Measurements from ENCODE around the gene ZNF628. TPM values are rescaled to one million over a fixed set of nuclear protein-coding genes. Genes with fewer than 3 reads are reported as not detected.

The ZNF628 gene
- total RNA-seq, 4 donors from 2014 or later: 5.1 to 16.6 (median 11.9) TPM

DNA sequence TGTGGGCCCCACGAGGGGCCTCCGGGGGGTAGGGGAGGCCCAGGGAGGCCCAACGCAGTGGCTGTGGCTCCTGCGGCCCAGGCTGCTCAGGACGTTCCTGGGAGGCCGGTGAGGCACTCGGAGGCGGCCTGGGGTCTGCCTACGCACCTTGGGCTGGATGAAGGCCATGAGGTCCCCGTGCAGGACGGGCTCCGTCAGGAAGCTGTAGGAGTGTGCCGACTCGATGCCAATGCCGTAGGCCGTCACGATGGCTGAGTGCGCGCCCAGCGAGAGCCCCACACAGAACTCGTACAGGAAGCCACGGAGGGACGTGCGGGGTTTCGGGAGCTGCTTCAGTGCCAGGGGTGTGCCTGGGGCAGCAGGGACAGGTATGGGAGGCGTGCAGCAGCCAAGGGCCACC lies 54.6 kb downstream of the ZNF628 start:
- H3K27ac ChIP-seq (replicated peaks in 1 of 4): no peak overlapping the region
- intact Hi-C loops (cut with DNase I): no loop called here

More for the DNA sequence above, 54.6 kb downstream of the ZNF628 start:
- no peak for TF ChIP-seq POLR2A (IDR thresholded peaks at IDR 0.05; ENCODE audit: low read depth)
- TF ChIP-seq POLR2AphosphoS5 (IDR thresholded peaks at IDR 0.05): no peak
- no peak for TF ChIP-seq EP300 (IDR thresholded peaks at IDR 0.05)
- TF ChIP-seq, protein P1, sequence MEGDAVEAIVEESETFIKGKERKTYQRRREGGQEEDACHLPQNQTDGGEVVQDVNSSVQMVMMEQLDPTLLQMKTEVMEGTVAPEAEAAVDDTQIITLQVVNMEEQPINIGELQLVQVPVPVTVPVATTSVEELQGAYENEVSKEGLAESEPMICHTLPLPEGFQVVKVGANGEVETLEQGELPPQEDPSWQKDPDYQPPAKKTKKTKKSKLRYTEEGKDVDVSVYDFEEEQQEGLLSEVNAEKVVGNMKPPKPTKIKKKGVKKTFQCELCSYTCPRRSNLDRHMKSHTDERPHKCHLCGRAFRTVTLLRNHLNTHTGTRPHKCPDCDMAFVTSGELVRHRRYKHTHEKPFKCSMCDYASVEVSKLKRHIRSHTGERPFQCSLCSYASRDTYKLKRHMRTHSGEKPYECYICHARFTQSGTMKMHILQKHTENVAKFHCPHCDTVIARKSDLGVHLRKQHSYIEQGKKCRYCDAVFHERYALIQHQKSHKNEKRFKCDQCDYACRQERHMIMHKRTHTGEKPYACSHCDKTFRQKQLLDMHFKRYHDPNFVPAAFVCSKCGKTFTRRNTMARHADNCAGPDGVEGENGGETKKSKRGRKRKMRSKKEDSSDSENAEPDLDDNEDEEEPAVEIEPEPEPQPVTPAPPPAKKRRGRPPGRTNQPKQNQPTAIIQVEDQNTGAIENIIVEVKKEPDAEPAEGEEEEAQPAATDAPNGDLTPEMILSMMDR (IDR thresholded peaks at IDR 0.05): no peak
- DNase-seq (ENCODE audit: extremely low spot score): no peak
- Histone ChIP-seq H3K9me3 (no peaks in the 10 kb centered on the region), H3K4me3 (no peak overlapping the region), H3K36me3 (no peaks in the 10 kb centered on the region), H3K27me3 (peaks cover 0 to 18% (median 0%) of the 10 kb centered on the region in 4 donors), H3K4me1 (peaks cover 4 to 10% (median 8%) of the 10 kb centered on the region in 4 donors)
- 93% methylated on average over 14 of the region's 26 CpGs for WGBS

Other genes with a start within 250 kb of the ZNF628 start
- 1 to 10 TPM; 1.7 to 2.8 (median 2.4) TPM for gene TMEM86B, start 247.9 kb upstream of the ZNF628 start, total RNA-seq
- gene PPP6R1, start 217.6 kb upstream of the ZNF628 start, total RNA-seq: 10 to 100 TPM; 37.4 to 75.5 (median 45.6) TPM
- gene HSPBP1, start 196.5 kb upstream of the ZNF628 start, total RNA-seq: 10 to 100 TPM; 28.5 to 44.0 (median 32.2) TPM
- 10 to 100 TPM in 1 of 4 donors, 1 to 10 TPM in 3; 3.3 to 16.9 (median 6.7) TPM for gene BRSK1, start 192.6 kb upstream of the ZNF628 start, total RNA-seq
- 1 to 10 TPM in 3 of 4 donors, under 1 TPM in 1; 0.83 to 5.2 (median 2.7) TPM for gene TMEM150B, start 151.3 kb upstream of the ZNF628 start, total RNA-seq
- gene KMT5C, start 136.7 kb upstream of the ZNF628 start, total RNA-seq: 1 to 10 TPM; 5.0 to 8.7 (median 8.1) TPM
- under 1 TPM in 1 of 4 donors, not detected in 3; 0.19 TPM for gene COX6B2, start 121.9 kb upstream of the ZNF628 start, total RNA-seq
- gene GARIN5B, start 113.4 kb upstream of the ZNF628 start, total RNA-seq: not detected
- under 1 TPM in 2 of 4 donors, not detected in 2; 0.33 to 0.34 TPM for gene IL11, start 106.2 kb upstream of the ZNF628 start, total RNA-seq
- gene TMEM190, start 99.8 kb upstream of the ZNF628 start, total RNA-seq: not detected
- gene TMEM238, start 92.3 kb upstream of the ZNF628 start, total RNA-seq: 1 to 10 TPM in 2 of 4 donors, under 1 TPM in 2; 0.83 to 7.5 (median 1.00) TPM
- gene RPL28, start 90.7 kb upstream of the ZNF628 start, total RNA-seq: 100 to 1,000 TPM; 263 to 419 (median 369) TPM
- 10 to 100 TPM in 3 of 4 donors, 1 to 10 TPM in 1; 9.1 to 37.9 (median 22.0) TPM for gene UBE2S, start 68.8 kb upstream of the ZNF628 start, total RNA-seq
- gene SHISA7, start 33.3 kb upstream of the ZNF628 start, total RNA-seq: under 1 TPM in 2 of 4 donors, not detected in 2; under 0.01 to 0.13 TPM
- gene ISOC2, start 15.0 kb upstream of the ZNF628 start, total RNA-seq: 100 to 1,000 TPM in 1 of 4 donors, 10 to 100 TPM in 3; 66.8 to 104 (median 77.7) TPM
- gene C19orf85, start 11.9 kb upstream of the ZNF628 start, total RNA-seq: not detected
- gene NAT14, start 8.6 kb downstream of the ZNF628 start, total RNA-seq: 10 to 100 TPM in 3 of 4 donors, 1 to 10 TPM in 1; 5.8 to 14.2 (median 10.2) TPM
- gene SSC5D, start 11.8 kb downstream of the ZNF628 start, total RNA-seq: 10 to 100 TPM in 3 of 4 donors, 1 to 10 TPM in 1; 9.5 to 41.2 (median 14.6) TPM
- gene SBK2, start 60.5 kb downstream of the ZNF628 start, total RNA-seq: not detected
- gene SBK3, start 68.9 kb downstream of the ZNF628 start, total RNA-seq: 1 to 10 TPM in 2 of 4 donors, under 1 TPM in 1, not detected in 1; 0.83 to 1.5 (median 1.5) TPM
- gene ZNF579, start 104.2 kb downstream of the ZNF628 start, total RNA-seq: 10 to 100 TPM in 1 of 4 donors, 1 to 10 TPM in 3; 4.2 to 11.1 (median 8.1) TPM
- 10 to 100 TPM in 2 of 4 donors, 1 to 10 TPM in 2; 8.3 to 17.3 (median 11.4) TPM for gene FIZ1, start 122.9 kb downstream of the ZNF628 start, total RNA-seq
- gene ZNF524, start 123.7 kb downstream of the ZNF628 start, total RNA-seq: 10 to 100 TPM; 20.5 to 36.2 (median 27.9) TPM
- gene ZNF865, start 129.0 kb downstream of the ZNF628 start, total RNA-seq: 10 to 100 TPM in 2 of 4 donors, 1 to 10 TPM in 2; 7.5 to 15.4 (median 10.2) TPM
- gene ZNF784, start 147.9 kb downstream of the ZNF628 start, total RNA-seq: 1 to 10 TPM; 2.5 to 6.3 (median 4.0) TPM
- gene ZNF580, start 164.4 kb downstream of the ZNF628 start, total RNA-seq: 10 to 100 TPM; 38.3 to 66.8 (median 43.1) TPM
- gene ZNF581, start 167.0 kb downstream of the ZNF628 start, total RNA-seq: 10 to 100 TPM; 13.3 to 26.6 (median 18.2) TPM
- 10 to 100 TPM in 3 of 4 donors, 1 to 10 TPM in 1; 9.4 to 22.0 (median 19.2) TPM for gene CCDC106, start 171.6 kb downstream of the ZNF628 start, total RNA-seq
- 100 to 1,000 TPM in 2 of 4 donors, 10 to 100 TPM in 2; 80.4 to 122 (median 104) TPM for gene U2AF2, start 178.4 kb downstream of the ZNF628 start, total RNA-seq
- 100 to 1,000 TPM in 2 of 4 donors, 10 to 100 TPM in 2; 30.7 to 176 (median 104) TPM for gene EPN1, start 198.6 kb downstream of the ZNF628 start, total RNA-seq